Esophagus muscularis mucosa (tissue), 3 donors: ENCODE measurements around the gene PIK3R5.

Source experiments
- CTCF ChIP-seq, 3 experiments: fragments of 200-600 bp in 2 of 3; fragments of 450-650 bp in 1 of 3; sonication (generic) in 2 of 3; IDR thresholded peaks; one replicate each; pipeline ENCODE4 v1.5.1; 2017 to 2019; ENCODE audit warnings: antibody characterized with exemption in 3 of 3, mild to moderate bottlenecking in 2 of 3, moderate library complexity in 1 of 3
- POLR2AphosphoS5 ChIP-seq, 2 donors: sonication (generic); formaldehyde crosslinking; IDR thresholded peaks; one replicate each; pipeline ENCODE4 v1.6.1; 2017; ENCODE audit warnings: antibody characterized with exemption in 2 of 2

GRCh38 chr17:8888704-8889302 lies 76.7 kb downstream of the PIK3R5 start:
- TF ChIP-seq CTCF (IDR thresholded peaks at IDR 0.05), result no peak
- TF ChIP-seq POLR2AphosphoS5 (IDR thresholded peaks at IDR 0.05), result no peak
